ENCODE measurements around the gene KEL.

Gene KEL, protein sequence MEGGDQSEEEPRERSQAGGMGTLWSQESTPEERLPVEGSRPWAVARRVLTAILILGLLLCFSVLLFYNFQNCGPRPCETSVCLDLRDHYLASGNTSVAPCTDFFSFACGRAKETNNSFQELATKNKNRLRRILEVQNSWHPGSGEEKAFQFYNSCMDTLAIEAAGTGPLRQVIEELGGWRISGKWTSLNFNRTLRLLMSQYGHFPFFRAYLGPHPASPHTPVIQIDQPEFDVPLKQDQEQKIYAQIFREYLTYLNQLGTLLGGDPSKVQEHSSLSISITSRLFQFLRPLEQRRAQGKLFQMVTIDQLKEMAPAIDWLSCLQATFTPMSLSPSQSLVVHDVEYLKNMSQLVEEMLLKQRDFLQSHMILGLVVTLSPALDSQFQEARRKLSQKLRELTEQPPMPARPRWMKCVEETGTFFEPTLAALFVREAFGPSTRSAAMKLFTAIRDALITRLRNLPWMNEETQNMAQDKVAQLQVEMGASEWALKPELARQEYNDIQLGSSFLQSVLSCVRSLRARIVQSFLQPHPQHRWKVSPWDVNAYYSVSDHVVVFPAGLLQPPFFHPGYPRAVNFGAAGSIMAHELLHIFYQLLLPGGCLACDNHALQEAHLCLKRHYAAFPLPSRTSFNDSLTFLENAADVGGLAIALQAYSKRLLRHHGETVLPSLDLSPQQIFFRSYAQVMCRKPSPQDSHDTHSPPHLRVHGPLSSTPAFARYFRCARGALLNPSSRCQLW

DNA sequence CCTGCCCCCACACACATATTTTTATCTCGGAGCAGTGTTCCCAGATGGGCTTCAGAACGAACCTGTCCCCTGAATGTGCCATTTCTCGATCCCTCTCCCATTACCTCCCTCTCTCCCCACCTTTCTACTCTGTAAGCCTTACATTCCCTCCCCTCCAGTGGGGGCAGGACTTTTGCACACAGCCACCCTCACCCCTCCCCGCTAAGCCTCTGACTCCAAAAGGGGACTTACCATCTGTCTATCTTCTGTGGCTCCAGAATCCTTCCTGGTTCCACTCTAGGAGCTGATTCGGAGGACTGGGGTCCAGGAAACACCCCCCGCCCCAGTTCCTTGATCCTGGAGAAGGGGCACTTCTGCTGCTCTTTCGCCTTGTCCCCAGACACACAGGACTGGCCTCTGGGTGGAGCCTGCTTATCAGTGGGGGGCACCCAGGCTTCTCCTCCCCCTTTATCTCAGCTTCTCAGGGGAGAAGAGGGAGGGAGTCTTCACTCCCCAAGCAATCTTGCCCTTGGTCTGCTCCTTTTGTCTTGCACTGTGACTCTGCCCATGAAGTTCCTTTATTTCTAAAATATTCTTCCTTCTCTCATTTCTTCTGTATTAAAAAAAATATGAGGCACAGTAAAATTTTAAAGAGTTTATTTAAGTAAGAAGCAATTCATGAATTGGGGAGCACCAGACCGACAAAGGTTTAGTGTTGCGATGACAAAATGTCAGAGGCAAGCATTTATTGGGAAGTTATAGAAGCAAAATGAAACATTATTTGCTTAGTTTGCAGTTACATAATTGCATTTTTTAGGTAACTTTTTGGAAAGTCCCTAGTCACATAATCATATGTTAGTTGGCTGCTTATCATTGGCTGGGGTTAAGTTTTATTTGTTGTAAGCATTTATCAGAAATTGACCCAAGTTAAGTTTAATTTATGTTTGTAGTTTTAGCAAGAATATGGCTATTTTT lies at the start of gene KEL:
TSS of gene KEL (minus strand) at position 391 of the 954 bp plus-strand sequence. CDS start at position 234, 157 bp downstream.
- no peak for TF ChIP-seq CTCF (IDR thresholded peaks at IDR 0.05; ENCODE audit: insufficient read depth, missing control alignments)
- no peak for FAIRE-seq
- no peak for DNase-seq (ENCODE audit: insufficient read length, low spot score)

GRCh38 chr7:143008007-143008901 lies 46.1 kb upstream of the KEL start:
- DNase-seq (ENCODE audit: insufficient read length, low spot score): no peak
- peak; percentile 92 for TF ChIP-seq CTCF (IDR thresholded peaks at IDR 0.05; ENCODE audit: insufficient read depth, missing control alignments)
- no peak for FAIRE-seq

GRCh38 chr7:143005632-143006260 lies 43.6 kb upstream of the KEL start:
- FAIRE-seq: no peak
- no peak for TF ChIP-seq CTCF (IDR thresholded peaks at IDR 0.05; ENCODE audit: insufficient read depth, missing control alignments)
- no peak for DNase-seq (ENCODE audit: insufficient read length, low spot score)

DNA sequence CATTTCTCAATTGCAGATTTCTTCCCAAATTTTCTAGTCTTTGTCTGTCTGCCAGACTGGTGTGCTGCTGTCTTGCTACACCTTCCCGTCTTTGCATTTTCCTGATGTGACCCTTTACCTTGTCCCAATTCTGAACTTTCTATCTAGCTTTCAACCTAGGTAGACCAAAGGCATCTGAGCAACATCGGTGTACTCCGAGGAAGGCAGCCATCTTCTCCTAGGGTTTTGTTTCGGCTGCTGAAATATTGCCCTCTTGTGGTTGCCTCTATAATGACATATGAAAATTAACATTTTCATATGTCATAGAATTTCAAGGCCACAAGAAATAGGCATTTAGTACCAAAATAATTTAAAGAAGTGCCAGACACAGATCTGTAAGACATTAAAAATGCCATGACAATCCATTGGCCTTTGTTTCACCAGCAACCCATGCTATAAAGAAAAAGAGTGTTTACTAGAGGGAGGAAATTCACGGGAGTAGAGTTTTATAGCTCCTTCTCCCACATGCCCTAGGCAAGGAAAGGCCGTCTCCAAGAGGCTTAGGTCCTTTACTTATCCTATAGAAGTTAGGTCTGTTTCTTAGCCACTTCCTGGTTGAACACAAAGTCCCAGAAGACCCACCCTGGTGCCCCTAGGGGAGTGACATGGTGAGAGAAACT lies 41.4 kb upstream of the KEL start:
- no peak for FAIRE-seq
- no peak for DNase-seq (ENCODE audit: insufficient read length, low spot score)
- TF ChIP-seq CTCF (IDR thresholded peaks at IDR 0.05; ENCODE audit: insufficient read depth, missing control alignments): peak; percentile 71

GRCh38 chr7:143002898-143003297 lies 40.7 kb upstream of the KEL start:
- FAIRE-seq (no peak), DNase-seq (ENCODE audit: insufficient read length, low spot score) (no peak)
- TF ChIP-seq CTCF (IDR thresholded peaks at IDR 0.05; ENCODE audit: insufficient read depth, missing control alignments): no peak
